Natural killer cell (primary cell): ENCODE measurements around the gene ZNF385C. TPM values are rescaled to one million over a fixed set of nuclear protein-coding genes. Genes with fewer than 3 reads are reported as not detected.
A peak's percentile ranks its signal among the peaks of the same experiment; 100 is the strongest.

ENCODE experiments used
- ATAC-seq, 3 donors: fragments of 150-1000 bp in 2 of 3; fragments of 200-7000 bp in 1 of 3; cut with Tn5 transposase; 1 replicate in 1 of 3; 2 replicates in 2 of 3; pipeline ENCODE4 v1.10.0; 2021; ENCODE audit warnings: mild to moderate bottlenecking in 2 of 3, moderate library complexity in 2 of 3
- DNase-seq, 2 donors: peaks; one replicate each; pipeline versions ENCODE4 v3.0.0 to v3.0.0-alpha.2; 2013 to 2021; ENCODE audit warnings: mixed read lengths in 1 of 2
- H3K27ac ChIP-seq: one replicate; pipeline ENCODE4 v1.5.1; 2013; ENCODE audit warnings: mild to moderate bottlenecking, low read length
- H3K27me3 ChIP-seq: one replicate; pipeline ENCODE4 v1.6.1; 2013; ENCODE audit warnings: low read length; ENCODE audit not compliant: control insufficient read depth, insufficient read depth
- H3K36me3 ChIP-seq: one replicate; pipeline ENCODE4 v1.6.1; 2013; ENCODE audit warnings: low read length; ENCODE audit not compliant: control insufficient read depth, insufficient read depth
- H3K4me1 ChIP-seq: one replicate; pipeline ENCODE4 v1.6.1; 2013; ENCODE audit warnings: low read length; ENCODE audit not compliant: control insufficient read depth, insufficient read depth
- H3K4me3 ChIP-seq: one replicate; pipeline ENCODE4 v1.5.1; 2013; ENCODE audit warnings: low read length
- H3K9me3 ChIP-seq: one replicate; pipeline ENCODE4 v1.6.1; 2013; ENCODE audit warnings: low read length; ENCODE audit not compliant: control insufficient read depth, insufficient read depth
- H3K27ac Mint-ChIP-seq, 2 donors: one replicate each; pipeline ENCODE4 v1.8.0; 2022; ENCODE audit warnings: mild to moderate bottlenecking in 2 of 2, mixed read lengths in 2 of 2, moderate library complexity in 1 of 2
- H3K27me3 Mint-ChIP-seq, 2 donors: one replicate each; pipeline ENCODE4 v1.8.0; 2022; ENCODE audit warnings: low read depth in 2 of 2, mixed read lengths in 2 of 2
- H3K36me3 Mint-ChIP-seq: one replicate; pipeline ENCODE4 v1.8.0; 2022; ENCODE audit warnings: mixed read lengths
- H3K4me1 Mint-ChIP-seq, 2 donors: one replicate each; pipeline ENCODE4 v1.8.0; 2022; ENCODE audit warnings: mixed read lengths in 2 of 2
- H3K4me3 Mint-ChIP-seq: one replicate; pipeline ENCODE4 v1.8.0; 2022; ENCODE audit warnings: mild to moderate bottlenecking, moderate library complexity, mixed read lengths
- H3K9me3 Mint-ChIP-seq, 2 donors: one replicate each; pipeline ENCODE4 v1.8.0; 2022; ENCODE audit warnings: mixed read lengths in 2 of 2
- CTCF ChIP-seq: fragments of 200-600 bp; IDR thresholded peaks from one replicate; pipeline ENCODE4 v1.8.0; 2022; ENCODE audit warnings: antibody characterized with exemption
- WGBS: methylation state at CpG from one replicate; pipeline ENCODE4 v1.1.7; 2013; ENCODE audit warnings: missing lambda C conversion rate; ENCODE audit not compliant: insufficient coverage; 5-methylcytosine and 5-hydroxymethylcytosine counted together
- intact Hi-C: fragments of 100-400 bp; cut with micrococcal nuclease; formaldehyde crosslinking; loops from one replicate; pipeline ENCODE4 v1.14.2; 2022
- total RNA-seq, 4 donors: library from RNA; stranded (reverse); fragments of 120-200 nt in 1 of 4; gene quantifications; one replicate each; pipeline versions ENCODE4 v1.2.3 to v1.2.4, GENCODE V29; 2013 to 2022

Gene ZNF385C
- total RNA-seq, 3 donors from 2014 or later (not counting 1 experiment from before 2014, with no cell fraction given): 0.28 TPM; not detected in 2

GRCh38 chr17:42000413-42001133 lies 97.7 kb downstream of the ZNF385C start:
- Mint-ChIP-seq H3K9me3 (no peaks in the 10 kb centered on the region), H3K27me3 (no peaks in the 10 kb centered on the region), H3K27ac (peak overlapping the region in 1 of 2 donors; percentile 40), H3K4me3 (no peak overlapping the region), H3K4me1 (peaks cover 35 to 36% of the 10 kb centered on the region in 2 donors), H3K36me3 (peaks cover 14% of the 10 kb centered on the region)
- intact Hi-C loops: no loop called here
- Histone ChIP-seq H3K27ac (no peak overlapping the region), H3K4me1 (no peaks in the 10 kb centered on the region), H3K9me3 (no peaks in the 10 kb centered on the region), H3K4me3 (no peak overlapping the region), H3K27me3 (no peaks in the 10 kb centered on the region), H3K36me3 (peaks cover 60% of the 10 kb centered on the region)
- WGBS: 94% methylated on average over 2 of the region's 3 CpGs
- TF ChIP-seq CTCF: no peak
- DNase-seq (no peak), ATAC-seq (no peak)

GRCh38 chr17:41998497-41998896 lies 99.8 kb downstream of the ZNF385C start:
- Histone ChIP-seq H3K4me3 (no peak overlapping the region), H3K27ac (no peak overlapping the region), H3K9me3 (no peaks in the 10 kb centered on the region), H3K36me3 (peaks cover 76% of the 10 kb centered on the region), H3K4me1 (no peaks in the 10 kb centered on the region), H3K27me3 (no peaks in the 10 kb centered on the region)
- no peaks in the 10 kb centered on the region for H3K9me3 Mint-ChIP-seq
- no peak overlapping the region for H3K4me3 Mint-ChIP-seq
- no peak for ATAC-seq
- intact Hi-C loops: no loop called here
- no peaks in the 10 kb centered on the region for H3K27me3 Mint-ChIP-seq
- no peak for TF ChIP-seq CTCF
- peaks cover 14% of the 10 kb centered on the region for H3K36me3 Mint-ChIP-seq
- DNase-seq: no peak
- H3K4me1 Mint-ChIP-seq: peaks cover 17 to 18% of the 10 kb centered on the region in 2 donors
- 46% methylated on average over 2 of the region's 2 CpGs for WGBS
- no peak overlapping the region for H3K27ac Mint-ChIP-seq

GRCh38 chr17:41996855-41997164 lies 101.5 kb downstream of the ZNF385C start:
- no peak overlapping the region for H3K4me3 Mint-ChIP-seq
- Histone ChIP-seq H3K4me3 (no peak overlapping the region), H3K4me1 (no peaks in the 10 kb centered on the region), H3K27me3 (no peaks in the 10 kb centered on the region), H3K9me3 (no peaks in the 10 kb centered on the region), H3K27ac (no peak overlapping the region), H3K36me3 (peaks cover 77% of the 10 kb centered on the region)
- H3K9me3 Mint-ChIP-seq: no peaks in the 10 kb centered on the region
- no peak for TF ChIP-seq CTCF
- no peak overlapping the region for H3K27ac Mint-ChIP-seq
- peaks cover 1 to 5% of the 10 kb centered on the region in 2 donors for H3K4me1 Mint-ChIP-seq
- DNase-seq (no peak), ATAC-seq (no peak)
- WGBS: 95% methylated on average over 2 of the region's 2 CpGs
- no peaks in the 10 kb centered on the region for H3K27me3 Mint-ChIP-seq
- intact Hi-C loops: no loop called here
- peaks cover 14% of the 10 kb centered on the region for H3K36me3 Mint-ChIP-seq

GRCh38 chr17:41992576-41992975 lies 105.7 kb downstream of the ZNF385C start:
- no peaks in the 10 kb centered on the region for H3K27me3 ChIP-seq
- no peak overlapping the region for H3K27ac ChIP-seq
- no peaks in the 10 kb centered on the region for H3K4me1 ChIP-seq
- 89% methylated on average over 3 of the region's 3 CpGs for WGBS
- H3K9me3 ChIP-seq: no peaks in the 10 kb centered on the region
- H3K4me3 ChIP-seq: no peak overlapping the region
- ATAC-seq (no peak), DNase-seq (no peak)
- Mint-ChIP-seq H3K27ac (no peak overlapping the region), H3K9me3 (no peaks in the 10 kb centered on the region), H3K4me3 (no peak overlapping the region), H3K36me3 (peaks cover 33% of the 10 kb centered on the region), H3K27me3 (no peaks in the 10 kb centered on the region), H3K4me1 (no peaks in the 10 kb centered on the region)
- peaks cover 86% of the 10 kb centered on the region for H3K36me3 ChIP-seq
- no peak for TF ChIP-seq CTCF
- intact Hi-C loops: no loop called here
